ENCODE data around the gene SEC14L1.

SEC14L1 gene

DNA sequence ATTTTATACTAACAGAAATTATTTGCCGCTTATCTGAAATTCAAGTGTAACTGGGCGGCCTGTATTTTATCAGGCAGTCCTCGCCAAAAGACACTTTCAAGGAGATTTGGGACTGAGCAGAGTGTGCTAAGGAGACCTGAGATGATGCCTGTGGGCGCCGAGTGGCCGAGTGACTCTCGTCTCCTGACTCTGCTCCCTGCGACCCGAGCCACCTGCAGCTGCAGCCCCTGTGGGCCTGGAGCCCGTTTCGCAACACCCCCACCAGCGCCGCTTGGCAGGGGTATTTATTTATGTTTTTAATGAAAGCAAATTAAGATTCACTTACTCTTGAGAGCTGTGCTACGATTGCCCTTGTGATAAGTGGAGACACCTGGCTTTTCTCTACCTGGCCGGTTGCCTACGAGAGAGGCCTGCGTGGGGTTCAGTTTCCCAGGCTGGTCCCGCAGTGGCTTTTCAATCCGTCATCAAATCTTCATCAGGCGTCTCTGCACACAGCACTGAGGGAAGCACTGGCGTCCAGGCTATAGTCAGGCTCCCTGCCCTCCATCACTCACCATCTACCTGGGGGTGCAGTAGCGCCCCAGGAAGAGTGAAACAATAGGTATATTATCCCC, 124.0 kb downstream of the SEC14L1 start:
- no peak for DNase-seq (ENCODE audit: low read depth in 2 of 2)

DNA sequence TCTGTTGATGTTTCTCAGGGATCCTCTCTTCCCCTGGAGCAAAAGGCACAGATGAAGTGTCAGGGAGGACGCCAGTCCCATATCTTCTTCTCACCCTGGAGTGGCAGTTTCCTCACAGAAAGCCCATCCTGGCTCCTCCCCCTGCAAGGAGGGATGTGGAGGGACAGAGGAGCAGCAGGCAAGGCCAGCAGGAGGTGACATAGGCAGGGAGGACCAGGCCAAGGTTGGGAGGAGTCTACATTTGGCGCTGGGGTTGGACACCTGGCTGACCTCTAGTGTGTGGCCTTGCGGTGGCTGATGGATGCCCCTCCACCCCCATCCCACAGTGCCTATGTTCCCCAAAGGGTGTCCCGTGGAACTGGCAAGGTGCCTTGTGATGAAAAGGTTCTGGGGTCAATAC, 125.4 kb downstream of the SEC14L1 start:
- no peak for DNase-seq (ENCODE audit: low read depth in 2 of 2)

All from fibroblast of skin of left biceps (primary cell).